ENCODE measurements around the gene KCNH5. TPM values are rescaled to one million over a fixed set of nuclear protein-coding genes. Genes with fewer than 3 reads are reported as not detected.

The KCNH5 gene
- polyA plus RNA-seq, 3 donors, result 0.07 to 0.22 TPM; not detected in 1

DNA sequence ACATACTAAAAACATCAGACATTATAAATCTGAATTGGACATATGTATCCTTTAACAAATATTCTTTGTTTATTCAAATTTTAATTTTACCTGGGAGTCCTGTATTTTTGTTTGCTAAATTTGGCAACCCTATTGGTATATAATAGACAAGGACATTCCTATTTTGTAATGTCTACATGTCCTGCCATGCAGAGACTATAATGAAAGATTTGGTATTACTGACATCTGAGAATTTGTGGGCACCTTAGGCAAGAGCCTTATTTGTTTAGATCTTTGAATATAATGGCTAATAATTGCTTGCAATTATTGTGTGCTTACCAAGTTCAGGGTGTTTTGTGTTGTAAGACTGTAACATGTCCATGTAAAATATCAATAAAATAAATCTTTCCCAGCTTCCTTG lies 334.4 kb downstream of the KCNH5 start:
- H3K27ac ChIP-seq (ENCODE audit: low read depth, low read length), result no peak overlapping the region

DNA sequence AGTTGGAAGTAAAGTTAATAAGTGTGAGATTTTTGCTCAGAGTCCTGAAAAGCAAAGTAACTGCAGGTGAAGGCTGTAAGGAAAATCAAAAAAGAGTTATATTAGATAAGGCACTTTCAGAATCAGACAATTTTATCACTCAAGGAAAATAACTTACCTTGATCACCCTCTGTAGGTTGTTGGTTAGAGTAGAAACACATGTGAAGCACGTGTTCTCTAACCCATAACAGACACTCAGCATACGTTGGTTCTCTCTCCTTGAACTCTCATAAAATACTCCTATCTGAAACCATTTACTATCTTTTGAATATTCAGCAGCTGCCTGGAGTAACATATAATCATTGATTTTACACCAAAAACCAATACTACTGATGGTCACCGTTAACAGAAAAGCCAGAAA lies 335.5 kb downstream of the KCNH5 start:
- no peak overlapping the region for H3K27ac ChIP-seq (ENCODE audit: low read depth, low read length)
- 35 to 57% (median 53%) methylated on average over 3 of the region's 3 CpGs for WGBS, 3 donors

DNA sequence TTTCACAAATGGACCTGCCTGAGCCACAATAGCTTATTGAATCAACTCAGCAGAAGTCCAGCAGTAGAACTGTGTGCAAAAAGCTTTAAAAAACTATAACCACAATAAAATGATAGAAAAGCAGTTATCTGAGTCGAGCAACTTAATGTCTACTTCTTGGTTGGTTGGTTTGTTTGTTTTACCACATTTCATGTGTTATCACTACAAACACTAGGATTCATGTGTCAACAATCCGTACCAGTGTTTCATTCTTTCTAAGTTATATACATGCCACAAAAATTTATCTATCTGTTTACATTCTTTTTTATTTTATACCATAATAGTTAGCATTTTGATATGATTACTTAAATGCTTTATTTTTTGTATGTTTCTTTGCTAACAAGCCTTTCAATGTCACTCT lies 339.0 kb downstream of the KCNH5 start:
- 48 to 72% (median 71%) methylated on average over 2 of the region's 2 CpGs for WGBS, 3 donors
- no peak overlapping the region for H3K27ac ChIP-seq (ENCODE audit: low read depth, low read length)

DNA sequence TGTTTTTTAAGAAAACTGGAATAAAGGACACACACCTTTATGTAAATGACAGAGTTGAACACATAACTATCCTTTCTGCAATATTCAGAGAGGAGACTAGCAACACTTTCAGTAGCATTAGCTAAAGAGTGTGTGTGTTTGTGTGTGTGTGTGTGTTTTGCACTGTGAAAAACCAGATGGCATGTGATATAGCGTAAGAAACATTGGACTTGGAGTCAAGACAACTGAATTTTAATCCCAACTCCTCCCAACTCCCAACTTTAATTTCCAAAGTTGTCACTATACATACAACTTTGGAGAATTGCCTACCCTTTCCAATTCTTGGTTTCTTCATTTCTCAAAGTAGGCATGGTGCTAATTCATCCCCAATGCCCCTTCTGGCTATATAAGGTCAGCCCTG lies 347.8 kb downstream of the KCNH5 start:
- 88 to 96% (median 89%) methylated on average over 1 of the region's 1 CpG for WGBS, 3 donors

DNA sequence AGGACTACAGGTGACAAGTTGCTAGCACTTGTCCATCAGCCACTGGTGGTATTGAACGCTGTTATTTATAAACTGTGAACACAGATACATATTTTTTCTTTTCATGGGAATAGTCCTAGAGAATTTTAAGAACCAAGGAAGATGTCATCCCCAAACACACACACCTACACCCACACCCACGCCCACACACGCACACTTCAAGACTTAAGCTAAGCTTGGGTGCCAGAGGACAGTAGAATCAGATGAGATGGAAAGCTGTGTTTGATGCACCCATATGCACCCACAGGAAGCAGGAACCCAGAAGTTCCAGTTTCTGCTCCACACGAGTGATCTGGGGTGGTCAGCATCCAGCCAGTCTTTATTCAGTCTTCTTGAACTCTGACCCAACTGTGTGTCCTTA lies 348.3 kb downstream of the KCNH5 start:
- 82 to 85% (median 83%) methylated on average over 4 of the region's 4 CpGs for WGBS, 3 donors
- H3K27ac ChIP-seq (ENCODE audit: low read depth, low read length), result no peak overlapping the region

More for the DNA sequence above, 347.8 kb downstream of the KCNH5 start:
- H3K27ac ChIP-seq (ENCODE audit: low read depth, low read length), result no peak overlapping the region

DNA sequence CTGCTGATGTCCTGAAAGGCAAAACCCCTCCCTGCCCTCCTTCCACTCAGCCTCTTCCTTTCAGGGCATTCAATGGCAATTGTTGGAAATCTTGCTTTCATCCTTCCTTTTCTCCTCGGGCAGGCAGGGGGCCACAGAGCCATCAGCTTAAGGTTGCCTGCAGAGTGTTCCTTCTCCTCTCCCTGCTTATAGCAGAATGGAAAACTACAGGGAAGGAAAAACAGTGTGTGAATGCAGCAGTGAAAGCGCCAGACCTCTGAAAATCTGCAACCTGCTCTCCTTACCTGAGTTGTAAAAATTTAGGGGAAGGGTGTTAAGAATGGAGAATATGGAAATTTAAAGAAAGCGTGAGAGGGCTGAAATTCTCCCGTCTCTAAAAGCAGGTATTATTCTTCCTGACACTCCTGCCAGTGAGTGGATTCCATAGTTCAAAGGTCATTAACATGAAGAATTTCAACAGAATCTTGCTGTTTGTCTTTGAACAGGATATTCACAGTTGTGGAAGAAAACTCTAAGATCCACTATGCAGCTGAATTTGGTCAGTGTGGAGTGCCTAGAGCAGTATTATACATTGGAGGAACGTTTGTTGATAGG lies 348.8 kb downstream of the KCNH5 start:
- WGBS, 3 donors, result 29 to 35% (median 34%) methylated on average over 5 of the region's 5 CpGs

DNA sequence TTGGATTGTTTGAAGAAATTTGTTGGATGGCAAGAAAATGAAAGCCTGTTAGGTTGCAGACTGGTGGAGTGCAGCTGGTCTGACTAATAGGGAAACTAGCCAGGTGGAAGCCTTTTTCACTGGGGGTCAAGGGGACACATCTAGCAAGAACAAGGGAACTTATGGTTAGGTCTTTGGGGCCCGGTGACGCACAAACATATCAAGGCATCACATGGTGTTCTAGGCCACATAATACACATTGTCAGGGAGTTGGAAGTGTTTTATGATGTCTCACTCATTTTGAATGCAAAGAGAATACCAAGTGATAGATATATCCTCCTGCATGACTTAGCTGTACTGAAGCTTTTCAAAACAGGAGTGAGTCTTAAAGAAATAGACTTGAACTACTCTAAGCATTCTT lies 351.2 kb downstream of the KCNH5 start:
- WGBS, 3 donors, result 100% methylated on average over 2 of the region's 2 CpGs
- H3K27ac ChIP-seq (ENCODE audit: low read depth, low read length), result no peak overlapping the region

More for the DNA sequence above, 348.8 kb downstream of the KCNH5 start:
- no peak overlapping the region for H3K27ac ChIP-seq (ENCODE audit: low read depth, low read length)

DNA sequence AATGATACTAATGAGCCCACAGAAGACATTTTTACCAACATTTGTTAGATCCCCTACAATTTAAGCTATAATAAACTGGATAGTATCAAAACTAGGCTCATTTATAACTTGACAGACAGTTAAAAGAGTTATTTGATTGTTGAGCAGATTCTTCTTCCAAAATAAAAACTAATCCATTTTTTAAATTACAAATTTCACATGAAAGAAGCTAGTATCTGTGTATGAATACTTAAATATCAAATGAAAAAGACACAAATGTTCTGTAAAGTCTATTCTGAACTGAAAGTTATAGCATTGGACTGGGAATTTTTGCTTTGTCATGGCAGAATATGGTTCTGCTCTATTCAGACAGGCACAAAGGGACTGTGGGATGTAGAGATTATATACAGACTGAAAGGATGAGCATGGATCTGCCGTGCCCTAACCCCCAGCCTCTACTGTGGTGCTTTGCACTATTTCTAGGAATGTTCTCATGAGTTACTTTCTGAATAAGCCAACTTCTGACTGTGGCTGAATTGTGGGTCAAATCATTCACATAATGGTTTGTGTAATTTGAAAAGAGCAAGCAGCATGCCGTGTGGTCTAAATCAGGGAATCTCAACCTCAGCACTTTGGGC lies 352.7 kb downstream of the KCNH5 start:
- no peak overlapping the region for H3K27ac ChIP-seq (ENCODE audit: low read depth, low read length)
- WGBS, 3 donors, result 75 to 87% (median 83%) methylated on average over 2 of the region's 2 CpGs

DNA sequence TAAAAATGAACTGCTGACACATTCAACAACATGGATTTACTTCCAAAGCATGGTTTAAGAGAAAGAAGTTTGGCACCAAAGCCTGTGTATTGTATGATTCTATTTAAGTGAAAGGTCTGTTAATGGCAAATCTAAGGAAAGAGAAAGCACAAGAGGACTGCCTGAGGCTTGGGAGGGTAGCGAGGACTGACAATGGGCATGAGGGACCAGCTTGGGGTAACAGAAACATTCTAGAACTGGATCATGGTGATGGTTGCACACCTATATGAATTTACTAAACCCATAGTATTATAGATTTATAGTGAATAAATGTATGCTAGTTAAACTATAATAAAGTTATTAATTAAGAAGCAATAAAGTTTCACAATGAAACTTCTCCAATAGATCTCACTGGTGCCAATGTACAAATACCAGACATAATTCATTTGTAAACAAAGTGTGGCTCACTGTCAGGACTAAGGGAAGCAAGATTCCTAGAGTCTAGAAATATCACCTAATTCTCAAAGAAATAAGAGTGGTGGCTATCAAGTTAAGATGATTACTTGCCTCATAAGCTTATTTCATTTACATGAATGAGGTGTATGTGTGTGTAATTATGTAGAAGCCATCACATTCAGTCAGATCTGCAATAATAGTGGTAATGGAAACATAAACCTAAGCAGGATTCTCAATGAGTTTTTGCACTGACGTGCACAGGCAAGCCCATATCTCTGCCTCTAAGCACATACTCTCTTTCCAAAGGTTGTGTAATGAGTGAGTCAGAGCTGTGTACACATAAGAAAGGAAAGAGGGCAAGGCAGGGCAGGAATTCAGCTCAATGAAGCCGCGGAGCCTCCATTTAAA lies 353.4 kb downstream of the KCNH5 start:
- no peak overlapping the region for H3K27ac ChIP-seq (ENCODE audit: low read depth, low read length)
- WGBS, 3 donors, result 39 to 69% (median 55%) methylated on average over 4 of the region's 4 CpGs

DNA sequence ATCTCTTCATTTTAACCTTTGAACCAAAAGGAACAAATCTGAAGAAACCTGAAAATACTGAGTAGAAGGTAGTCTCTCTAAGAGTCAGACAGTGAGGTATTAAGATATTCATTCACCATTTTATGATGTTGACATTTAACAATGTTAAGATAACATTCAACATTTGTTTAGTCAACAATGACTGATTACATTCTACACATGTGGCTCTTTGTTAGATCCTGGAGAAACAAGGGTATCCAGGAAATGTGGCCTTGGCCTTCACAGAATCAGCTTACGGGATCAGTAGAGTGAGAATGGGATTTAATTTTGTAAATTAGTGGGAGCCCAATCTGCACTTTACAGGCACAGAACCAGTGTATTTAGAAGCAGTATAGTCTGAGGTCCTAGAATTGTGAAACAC lies 355.5 kb downstream of the KCNH5 start:
- H3K27ac ChIP-seq (ENCODE audit: low read depth, low read length), result no peak overlapping the region
- 33 to 85% (median 59%) methylated on average over 1 of the region's 1 CpG for WGBS, 3 donors

DNA sequence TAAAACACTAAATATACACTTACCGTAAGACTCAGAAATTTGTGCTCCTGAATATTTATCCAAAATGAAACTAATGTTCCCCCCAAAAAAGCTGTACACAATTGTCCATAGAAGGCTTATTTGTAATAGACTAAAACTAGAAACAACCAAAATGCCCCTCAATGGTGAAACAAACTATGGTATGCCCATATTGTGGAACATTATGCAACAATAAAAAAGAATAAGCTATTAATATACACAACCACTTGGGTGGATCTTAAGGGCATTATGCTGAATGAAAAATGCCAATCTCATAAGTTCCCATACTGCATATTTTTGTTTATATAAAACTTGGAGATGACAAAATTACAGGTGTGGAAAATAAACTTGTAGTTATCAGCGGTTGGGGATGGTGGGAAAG lies 357.4 kb downstream of the KCNH5 start:
- 91 to 97% (median 94%) methylated on average over 2 of the region's 2 CpGs for WGBS, 3 donors
- no peak overlapping the region for H3K27ac ChIP-seq (ENCODE audit: low read depth, low read length)

DNA sequence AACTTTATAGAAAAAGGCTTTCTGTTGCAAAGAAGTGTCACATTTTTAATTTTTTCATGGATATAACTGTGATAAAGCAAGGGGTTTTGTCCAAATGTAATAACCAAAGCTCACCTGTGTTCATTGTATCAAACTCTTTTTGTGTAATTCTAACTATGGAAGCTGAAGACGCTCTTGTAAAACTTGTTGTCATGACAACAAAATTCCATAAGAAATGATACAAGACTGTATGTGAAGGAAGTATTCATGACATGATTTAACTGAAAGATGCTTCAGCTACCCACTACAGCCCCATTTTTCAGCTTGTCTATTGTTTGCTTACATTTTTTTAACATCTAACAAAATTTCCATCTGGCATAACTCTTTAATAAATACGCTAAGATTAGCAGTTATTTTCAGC lies 360.9 kb downstream of the KCNH5 start:
- H3K27ac ChIP-seq (ENCODE audit: low read depth, low read length), result no peak overlapping the region
- 73 to 84% (median 78%) methylated on average over 2 of the region's 2 CpGs for WGBS, 3 donors

DNA sequence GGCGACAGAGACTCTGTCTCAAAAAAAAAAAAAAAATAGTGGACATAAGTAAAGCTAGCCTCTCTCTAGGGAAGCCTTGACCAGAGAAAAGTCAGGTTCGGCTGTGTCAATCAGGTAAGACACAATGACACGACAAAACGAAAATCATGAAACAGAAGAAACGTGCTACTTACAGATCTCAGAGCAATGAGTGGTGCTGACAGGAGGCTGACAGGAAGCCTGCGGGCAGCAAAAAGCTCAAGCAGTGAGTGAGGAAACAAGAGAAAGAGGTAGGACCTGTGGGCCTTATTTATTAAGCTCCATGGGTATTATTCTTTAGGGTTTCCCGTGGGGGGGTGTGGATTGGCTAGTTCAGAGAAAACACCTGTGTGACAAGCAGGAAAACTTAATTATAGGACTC lies 363.1 kb downstream of the KCNH5 start:
- 82 to 89% (median 88%) methylated on average over 7 of the region's 7 CpGs for WGBS, 3 donors
- no peak overlapping the region for H3K27ac ChIP-seq (ENCODE audit: low read depth, low read length)

DNA sequence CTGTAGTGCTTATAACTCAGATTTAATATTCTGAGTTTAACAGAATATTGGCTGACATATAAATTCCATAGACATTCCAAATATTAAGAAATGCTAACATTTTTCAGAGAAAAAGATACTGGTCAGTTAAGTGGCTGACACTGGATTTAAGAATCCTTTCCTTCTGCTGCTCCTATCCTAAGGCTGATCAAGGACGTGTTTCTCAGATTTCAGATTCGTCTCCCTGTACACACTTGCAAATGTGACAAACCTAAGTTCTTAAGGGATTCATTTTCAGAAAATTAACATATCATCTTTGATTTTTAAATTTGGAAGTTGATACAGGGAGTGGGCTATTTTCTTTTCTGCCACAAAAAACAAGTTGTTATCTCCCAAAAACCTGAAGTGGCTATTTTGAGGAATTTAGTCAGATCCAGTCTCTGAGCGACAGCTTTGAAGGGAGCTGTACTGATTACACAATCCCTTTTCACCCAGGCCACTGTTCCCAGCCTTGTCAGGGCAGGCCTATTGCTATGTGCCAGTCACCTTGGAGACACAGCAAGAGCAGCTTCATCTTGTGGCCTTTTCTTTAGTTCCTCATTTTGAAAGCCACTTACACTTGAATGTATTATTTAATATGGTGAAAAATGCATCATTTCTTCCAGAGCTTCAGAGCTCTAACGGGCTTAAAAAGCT lies 370.6 kb downstream of the KCNH5 start:
- H3K27ac ChIP-seq (ENCODE audit: low read depth, low read length), result no peak overlapping the region
- WGBS, 3 donors, result 54 to 71% (median 63%) methylated on average over 4 of the region's 4 CpGs

DNA sequence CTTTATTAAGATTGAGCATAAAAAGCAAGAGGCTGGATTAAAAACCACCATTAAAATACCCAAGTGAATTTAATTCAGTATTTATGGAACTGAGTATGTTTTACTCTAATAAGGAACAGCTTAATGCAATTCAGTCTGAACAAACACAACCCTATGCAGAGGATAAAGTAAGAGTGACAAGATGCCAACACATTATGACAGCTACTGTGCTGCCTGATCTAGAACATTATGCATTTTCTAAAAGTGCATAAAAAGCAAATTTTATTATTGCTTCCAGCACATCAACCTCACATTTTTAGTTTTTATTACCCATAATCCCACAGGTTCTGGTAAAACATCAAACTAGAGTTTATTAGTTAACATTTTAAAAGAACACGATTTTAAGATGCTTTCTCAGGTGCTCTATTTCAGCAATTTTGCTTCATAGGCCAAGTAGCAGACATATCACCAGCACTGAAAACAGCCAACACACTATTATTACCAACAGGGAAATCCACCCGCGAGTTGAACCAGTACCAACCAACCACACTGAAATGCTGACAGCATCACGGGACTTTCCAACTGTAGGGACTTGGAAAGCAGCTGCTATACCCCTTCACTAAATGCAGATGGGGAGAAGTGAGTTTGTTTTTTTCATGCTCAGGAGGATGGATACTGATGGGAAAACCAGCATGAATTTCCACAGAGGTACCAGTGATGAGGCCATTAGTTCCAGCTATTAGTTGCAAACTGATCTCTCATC lies 372.1 kb downstream of the KCNH5 start:
- no peak overlapping the region for H3K27ac ChIP-seq (ENCODE audit: low read depth, low read length)
- 91 to 93% (median 91%) methylated on average over 4 of the region's 4 CpGs for WGBS, 3 donors

DNA sequence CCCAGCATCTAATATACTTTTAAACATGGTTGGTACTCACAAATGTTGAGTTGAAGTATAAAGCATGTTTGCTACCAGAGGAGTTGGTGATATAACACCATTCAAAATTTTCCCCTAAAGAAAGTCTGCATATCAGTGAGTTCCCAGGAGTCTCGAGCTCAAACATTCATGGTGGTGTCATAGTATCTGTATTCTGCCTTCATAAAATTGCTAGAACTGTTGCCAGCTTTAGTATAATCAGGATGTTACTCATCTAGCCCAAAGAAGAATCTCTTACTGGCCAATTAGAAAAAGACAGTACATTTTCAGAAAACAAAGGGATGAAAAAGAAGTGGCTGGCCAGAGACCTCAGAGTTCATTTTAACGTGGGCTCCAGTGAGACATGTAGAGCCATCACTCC lies 374.7 kb downstream of the KCNH5 start:
- no peak overlapping the region for H3K27ac ChIP-seq (ENCODE audit: low read depth, low read length)
- WGBS, 3 donors, result 65 to 73% (median 69%) methylated on average over 2 of the region's 2 CpGs

DNA sequence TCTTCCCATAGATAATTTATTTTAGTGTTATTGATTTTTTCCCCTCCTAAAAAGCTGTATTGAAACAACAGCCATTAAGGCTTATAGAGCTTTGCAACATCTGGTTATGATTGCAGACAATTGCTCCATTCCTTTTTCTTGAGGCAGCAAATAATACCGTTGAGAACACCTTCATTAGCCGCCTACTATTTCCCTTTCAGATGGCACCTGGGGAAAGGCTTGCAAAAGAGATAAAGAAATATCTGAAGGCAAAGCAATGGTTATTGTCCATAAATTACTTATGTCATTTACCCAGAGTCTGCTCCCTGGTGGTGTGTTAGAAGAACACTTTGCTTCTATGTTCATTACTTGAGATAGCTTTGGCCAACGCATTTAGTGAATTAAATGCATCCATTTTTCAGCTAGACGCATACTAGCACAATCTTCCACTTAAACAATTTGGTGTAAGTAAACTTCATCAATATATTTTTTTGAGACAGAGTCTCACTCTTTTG lies 377.8 kb downstream of the KCNH5 start:
- 71 to 85% (median 79%) methylated on average over 4 of the region's 4 CpGs for WGBS, 3 donors
- no peak overlapping the region for H3K27ac ChIP-seq (ENCODE audit: low read depth, low read length)

DNA sequence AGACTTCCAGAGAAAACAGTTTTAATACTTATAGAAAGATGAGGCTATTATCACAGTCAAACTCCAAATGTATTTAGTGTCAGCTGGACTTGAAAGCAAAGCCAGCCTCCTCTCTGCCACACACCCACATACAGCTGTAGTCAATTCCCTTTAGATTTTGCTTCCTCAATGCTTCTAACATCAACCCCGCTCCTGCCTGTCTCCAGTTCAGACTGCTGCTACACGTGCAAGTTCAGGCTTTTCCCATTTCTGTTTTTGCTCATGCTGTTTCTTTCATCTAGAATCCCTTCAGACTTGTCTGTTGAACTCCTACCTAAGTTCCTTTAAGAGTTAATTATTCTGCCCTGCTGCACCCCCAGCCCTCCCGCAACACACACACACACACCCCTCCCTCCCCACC lies 380.0 kb downstream of the KCNH5 start:
- H3K27ac ChIP-seq (ENCODE audit: low read depth, low read length), result no peak overlapping the region
- WGBS, 3 donors, result 3 to 20% (median 15%) methylated on average over 3 of the region's 3 CpGs

Measured in adipose tissue (tissue), 3 donors.